Caco-2 (cell line): ENCODE measurements around the gene ST8SIA5. TPM values are rescaled to one million over a fixed set of nuclear protein-coding genes. Genes with fewer than 3 reads are reported as not detected.

Source experiments
- BruUV-seq: library from RNA; stranded (reverse); fragments of 400-500 nt; replicated peaks from 2 replicates; lab custom pipeline; 2021; lab: Mats Ljungman, UMichigan
- CTCF ChIA-PET: fragments of 300-600 bp; sonication (Branson Sonifier 250); formaldehyde crosslinking; loops from one replicate; lab custom pipeline; 2022; ENCODE audit warnings: antibody characterized with exemption; lab: Charles Lee
- POLR2A ChIA-PET: fragments of 300-600 bp; sonication (Branson Sonifier 250); formaldehyde crosslinking; loops from one replicate; lab custom pipeline; 2022; ENCODE audit warnings: antibody characterized with exemption; lab: Charles Lee
- DNase-seq, 2 experiments: peaks; one replicate each; pipeline versions ENCODE4 v3.0.0 to v3.0.0-alpha.2; 2020 to 2022
- H3K27me3 ChIP-seq: replicated peaks from 2 replicates; pipeline ENCODE4 v1.6.0; 2011; ENCODE audit warnings: low read length; ENCODE audit not compliant: control insufficient read depth, insufficient read depth
- H3K36me3 ChIP-seq: 2 replicates; pipeline ENCODE4 v1.5.1; 2011; ENCODE audit warnings: low read length; ENCODE audit not compliant: control insufficient read depth, insufficient read depth
- H3K4me1 ChIP-seq: fragments of 250-450 bp; sonication (Bioruptor Pico); 2 replicates; pipeline ENCODE4 v1.5.1; 2020; ENCODE audit warnings: mild to moderate bottlenecking
- H3K4me3 ChIP-seq: 2 replicates; pipeline ENCODE4 v1.5.1; 2011; ENCODE audit warnings: low read depth, mild to moderate bottlenecking, control low read depth, low read length
- H3K9me3 ChIP-seq: fragments of 250-450 bp; sonication (Bioruptor Pico); 2 replicates; pipeline ENCODE4 v1.5.1; 2020; ENCODE audit warnings: mild to moderate bottlenecking, moderate library complexity
- H3K27ac Mint-ChIP-seq: one replicate; pipeline ENCODE4 v1.8.0; 2022; ENCODE audit warnings: mixed read lengths; ENCODE audit not compliant: unreplicated experiment
- H3K27me3 Mint-ChIP-seq: one replicate; pipeline ENCODE4 v1.8.0; 2022; ENCODE audit warnings: mixed read lengths; ENCODE audit not compliant: insufficient read depth, unreplicated experiment
- H3K36me3 Mint-ChIP-seq: one replicate; pipeline ENCODE4 v1.8.0; 2022; ENCODE audit warnings: mild to moderate bottlenecking, mixed read lengths; ENCODE audit not compliant: insufficient read depth, unreplicated experiment
- H3K4me1 Mint-ChIP-seq: one replicate; pipeline ENCODE4 v1.8.0; 2022; ENCODE audit warnings: low read depth, mixed read lengths; ENCODE audit not compliant: unreplicated experiment
- H3K4me3 Mint-ChIP-seq: one replicate; pipeline ENCODE4 v1.8.0; 2022; ENCODE audit warnings: mild to moderate bottlenecking, moderate library complexity, mixed read lengths; ENCODE audit not compliant: unreplicated experiment
- H3K9me3 Mint-ChIP-seq: one replicate; pipeline ENCODE4 v1.8.0; 2022; ENCODE audit warnings: mixed read lengths; ENCODE audit not compliant: unreplicated experiment
- intact Hi-C: fragments of 100-400 bp; cut with micrococcal nuclease; formaldehyde crosslinking; loops from one replicate; pipeline ENCODE4 v1.10.0; 2022; ENCODE audit not compliant: unreplicated experiment
- total RNA-seq: library from RNA; stranded (reverse); gene quantifications from 2 replicates; pipeline ENCODE4 v1.2.3, GENCODE V29; 2022
- TF ChIP-seq, protein P1 (sequence below), 2 experiments: fragments of 200-600 bp in 1 of 2; IDR thresholded peaks; 1 replicate in 1 of 2; 2 replicates in 1 of 2; pipeline versions ENCODE4 v1.5.1 to v1.8.0; 2011 to 2022; ENCODE audit warnings: antibody characterized with exemption in 1 of 2, control low read depth in 1 of 2, inconsistent platforms in 1 of 2, low read depth in 1 of 2, low read length in 1 of 2, mild to moderate bottlenecking in 1 of 2, moderate library complexity in 1 of 2; ENCODE audit not compliant: insufficient read depth in 1 of 2, severe bottlenecking in 1 of 2, unreplicated experiment in 1 of 2

Gene ST8SIA5
- total RNA-seq, 1 experiment from 2014 or later, result not detected

DNA sequence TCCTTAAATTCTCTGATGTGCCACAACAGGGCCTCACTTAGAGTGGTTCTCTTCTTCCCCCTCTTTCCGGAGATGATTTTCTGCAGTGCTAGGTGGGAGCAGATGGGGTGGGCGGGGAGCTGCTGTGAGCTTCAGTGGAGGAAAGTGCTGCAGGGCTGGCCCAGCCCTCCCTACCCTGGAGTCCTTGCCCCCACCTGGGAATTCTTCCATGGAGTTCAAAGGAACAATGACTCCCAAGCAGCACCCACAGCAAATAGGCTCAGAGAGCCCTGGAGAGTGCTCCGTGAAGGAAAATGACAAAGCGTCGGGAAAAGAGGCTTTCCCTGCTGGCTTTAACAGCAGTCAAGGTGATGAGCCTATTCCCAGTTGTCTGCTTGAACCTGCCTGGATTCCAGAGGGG, 128.6 kb downstream of the ST8SIA5 start:
- TF ChIP-seq, protein P1, sequence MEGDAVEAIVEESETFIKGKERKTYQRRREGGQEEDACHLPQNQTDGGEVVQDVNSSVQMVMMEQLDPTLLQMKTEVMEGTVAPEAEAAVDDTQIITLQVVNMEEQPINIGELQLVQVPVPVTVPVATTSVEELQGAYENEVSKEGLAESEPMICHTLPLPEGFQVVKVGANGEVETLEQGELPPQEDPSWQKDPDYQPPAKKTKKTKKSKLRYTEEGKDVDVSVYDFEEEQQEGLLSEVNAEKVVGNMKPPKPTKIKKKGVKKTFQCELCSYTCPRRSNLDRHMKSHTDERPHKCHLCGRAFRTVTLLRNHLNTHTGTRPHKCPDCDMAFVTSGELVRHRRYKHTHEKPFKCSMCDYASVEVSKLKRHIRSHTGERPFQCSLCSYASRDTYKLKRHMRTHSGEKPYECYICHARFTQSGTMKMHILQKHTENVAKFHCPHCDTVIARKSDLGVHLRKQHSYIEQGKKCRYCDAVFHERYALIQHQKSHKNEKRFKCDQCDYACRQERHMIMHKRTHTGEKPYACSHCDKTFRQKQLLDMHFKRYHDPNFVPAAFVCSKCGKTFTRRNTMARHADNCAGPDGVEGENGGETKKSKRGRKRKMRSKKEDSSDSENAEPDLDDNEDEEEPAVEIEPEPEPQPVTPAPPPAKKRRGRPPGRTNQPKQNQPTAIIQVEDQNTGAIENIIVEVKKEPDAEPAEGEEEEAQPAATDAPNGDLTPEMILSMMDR (IDR thresholded peaks at IDR 0.05; ENCODE audit: insufficient read depth in 1 of 2, low read depth in 1 of 2, low read length in 1 of 2, severe bottlenecking in 1 of 2, unreplicated experiment in 1 of 2), result no peak
- POLR2A ChIA-PET, result no interaction called here
- CTCF ChIA-PET, result no interaction called here

DNA sequence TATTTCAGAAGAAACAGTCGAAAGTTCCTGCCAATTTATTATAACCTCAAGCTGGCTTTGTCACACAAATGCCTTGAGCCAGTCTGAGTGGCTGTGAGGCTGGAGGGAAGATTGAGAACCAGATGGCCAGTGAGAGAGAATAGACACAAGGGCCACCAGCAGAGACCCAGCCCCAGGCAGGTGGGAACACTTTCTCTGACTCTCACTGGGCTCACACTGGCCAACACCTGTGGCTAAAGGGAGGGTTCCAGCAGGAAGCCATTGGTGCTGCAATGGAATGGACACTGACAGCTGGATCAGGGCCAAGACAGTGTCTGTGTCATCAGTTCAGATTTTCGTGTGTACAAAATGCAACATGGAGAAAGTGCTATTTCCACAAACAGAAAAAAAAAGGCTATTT, 129.7 kb downstream of the ST8SIA5 start:
- TF ChIP-seq, protein P1 (IDR thresholded peaks at IDR 0.05; ENCODE audit: insufficient read depth in 1 of 2, low read depth in 1 of 2, low read length in 1 of 2, severe bottlenecking in 1 of 2, unreplicated experiment in 1 of 2), result no peak
- DNase-seq, result no peak
- H3K9me3 Mint-ChIP-seq, result no peaks in the 10 kb centered on the region
- H3K4me1 Mint-ChIP-seq, result no peaks in the 10 kb centered on the region
- H3K27ac Mint-ChIP-seq, result no peak overlapping the region
- H3K27me3 ChIP-seq, result no peaks in the 10 kb centered on the region
- peaks cover 5% of the 10 kb centered on the region for H3K27me3 Mint-ChIP-seq
- CTCF ChIA-PET, result no interaction called here
- H3K36me3 Mint-ChIP-seq, result no peaks in the 10 kb centered on the region
- no peak overlapping the region for H3K4me3 Mint-ChIP-seq
- no peak overlapping the region for H3K4me3 ChIP-seq
- no peaks in the 10 kb centered on the region for H3K36me3 ChIP-seq
- H3K9me3 ChIP-seq, result no peaks in the 10 kb centered on the region
- no TSS peak for BruUV-seq
- POLR2A ChIA-PET, result no interaction called here
- no peaks in the 10 kb centered on the region for H3K4me1 ChIP-seq
- intact Hi-C loops, result no loop called here

More for the DNA sequence above, 128.6 kb downstream of the ST8SIA5 start:
- peaks cover 5% of the 10 kb centered on the region for H3K27me3 Mint-ChIP-seq
- Histone ChIP-seq H3K36me3 (no peaks in the 10 kb centered on the region), H3K27me3 (no peaks in the 10 kb centered on the region), H3K9me3 (no peaks in the 10 kb centered on the region), H3K4me1 (no peaks in the 10 kb centered on the region), H3K4me3 (no peak overlapping the region)
- DNase-seq, result no peak
- intact Hi-C loops, result no loop called here
- H3K4me3 Mint-ChIP-seq, result no peak overlapping the region
- no peaks in the 10 kb centered on the region for H3K4me1 Mint-ChIP-seq
- no peaks in the 10 kb centered on the region for H3K9me3 Mint-ChIP-seq
- no peaks in the 10 kb centered on the region for H3K36me3 Mint-ChIP-seq
- H3K27ac Mint-ChIP-seq, result no peak overlapping the region
- no TSS peak for BruUV-seq

DNA sequence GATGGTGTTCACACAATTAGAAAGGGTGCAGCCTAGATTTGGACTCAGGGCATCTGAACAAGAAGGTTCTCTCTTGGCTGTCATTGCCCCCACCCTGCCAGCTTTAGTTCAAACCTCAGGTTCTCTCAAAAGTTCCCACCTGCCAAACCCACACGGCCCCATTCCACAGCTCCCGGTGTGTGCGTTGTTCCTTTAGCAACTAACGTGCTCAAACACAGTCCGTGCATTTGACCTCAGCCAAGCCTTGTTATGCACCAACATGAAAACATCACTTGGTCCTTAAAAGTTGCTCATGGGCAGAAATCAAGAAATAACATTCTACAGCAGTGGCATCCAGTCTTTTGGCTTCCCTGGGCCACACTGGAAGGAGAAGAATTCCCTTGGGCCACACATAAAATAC, 131.8 kb downstream of the ST8SIA5 start:
- POLR2A ChIA-PET, result no interaction called here
- TF ChIP-seq, protein P1 (IDR thresholded peaks at IDR 0.05; ENCODE audit: insufficient read depth in 1 of 2, low read depth in 1 of 2, low read length in 1 of 2, severe bottlenecking in 1 of 2, unreplicated experiment in 1 of 2), result no peak
- Histone ChIP-seq H3K4me3 (no peak overlapping the region), H3K4me1 (no peaks in the 10 kb centered on the region), H3K9me3 (no peaks in the 10 kb centered on the region), H3K36me3 (no peaks in the 10 kb centered on the region), H3K27me3 (no peaks in the 10 kb centered on the region)
- no peak overlapping the region for H3K4me3 Mint-ChIP-seq
- no peaks in the 10 kb centered on the region for H3K36me3 Mint-ChIP-seq
- intact Hi-C loops, result no loop called here
- H3K27ac Mint-ChIP-seq, result no peak overlapping the region
- no peaks in the 10 kb centered on the region for H3K9me3 Mint-ChIP-seq
- H3K27me3 Mint-ChIP-seq, result peaks cover 5% of the 10 kb centered on the region
- CTCF ChIA-PET, result no interaction called here
- no peaks in the 10 kb centered on the region for H3K4me1 Mint-ChIP-seq
- no TSS peak for BruUV-seq
- no peak for DNase-seq
